ENCODE results near the gene PNPLA5.

PNPLA5 gene

DNA sequence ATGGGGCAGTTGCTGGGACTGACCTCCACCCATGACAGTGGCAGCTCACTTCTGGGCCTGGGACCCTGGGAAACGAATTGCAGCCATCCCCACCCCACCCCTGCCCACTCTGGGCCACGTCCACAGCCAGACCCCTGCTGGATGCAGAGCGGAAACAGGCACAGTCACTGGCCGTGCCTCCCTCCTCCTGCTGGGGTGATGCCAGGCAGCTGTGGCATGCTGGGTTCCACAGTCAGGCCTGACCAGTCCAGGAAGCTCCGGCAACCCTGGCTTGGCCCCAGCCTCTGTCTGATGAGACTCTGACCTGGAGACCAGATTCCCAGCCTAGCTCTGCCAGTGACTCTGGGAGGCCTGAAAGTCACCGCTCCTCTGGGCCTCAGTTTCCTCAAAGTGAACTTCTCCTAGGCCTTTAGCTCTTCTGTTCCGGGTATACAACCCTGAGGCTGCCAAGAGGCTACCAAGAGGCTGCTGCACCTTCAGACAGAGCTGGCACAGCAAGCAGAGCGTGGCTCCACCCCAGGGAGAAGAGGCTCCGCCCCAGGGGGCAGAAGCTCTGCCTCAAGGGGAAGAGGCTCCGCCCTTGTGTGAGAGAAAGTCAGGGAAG, 38.4 kb downstream of the PNPLA5 start:
- no peak for DNase-seq

DNA sequence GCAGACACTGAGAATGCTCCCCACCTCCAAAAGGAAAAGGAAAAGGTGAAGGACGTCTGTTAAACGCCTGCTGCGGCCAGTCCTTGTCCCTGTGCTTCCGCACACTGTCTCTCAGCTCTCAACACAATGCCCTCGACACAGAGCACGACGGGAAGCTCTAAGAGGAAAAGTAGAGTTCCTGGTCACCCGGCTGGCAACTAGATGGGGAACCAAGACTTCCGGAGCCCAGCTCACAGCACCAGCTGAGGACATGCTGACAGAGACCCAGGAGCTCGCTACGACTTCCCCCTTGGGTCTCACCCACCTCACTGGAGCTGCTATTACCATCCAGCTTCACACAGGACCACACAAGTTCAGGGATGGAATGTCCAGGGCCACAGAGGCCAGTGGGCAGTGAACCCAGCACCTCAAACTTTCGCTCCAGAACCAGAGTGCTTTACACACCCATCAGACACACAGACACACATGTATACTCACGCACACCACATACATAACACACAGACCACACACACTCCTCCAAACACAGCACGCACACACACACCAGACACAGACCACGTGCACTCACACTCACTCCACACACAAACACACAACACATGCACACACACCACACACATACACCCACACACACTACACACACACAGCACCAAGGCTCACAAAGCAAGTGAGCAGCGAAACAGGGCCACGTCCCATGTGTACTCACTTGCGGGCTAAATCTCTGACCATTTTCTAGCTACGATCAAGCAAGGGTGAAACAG, 39.1 kb downstream of the PNPLA5 start:
- DNase-seq: no peak

DNA sequence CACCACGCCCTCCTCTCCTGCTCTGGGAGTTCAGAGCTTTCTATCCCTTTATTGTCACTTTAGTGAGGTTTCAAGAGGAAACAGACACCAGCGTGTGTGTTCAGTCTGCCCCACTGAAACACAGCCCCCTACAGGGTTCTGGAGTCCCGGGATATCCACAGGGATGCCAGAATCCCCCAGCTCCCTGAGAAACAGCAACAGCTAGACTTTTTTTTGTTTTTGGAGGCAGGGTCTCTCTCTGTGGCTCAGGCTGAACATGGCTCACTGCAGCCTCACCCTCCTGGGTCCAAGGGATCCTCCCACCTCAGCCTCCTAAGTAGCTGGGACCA, 39.9 kb downstream of the PNPLA5 start:
- DNase-seq: no peak

DNA sequence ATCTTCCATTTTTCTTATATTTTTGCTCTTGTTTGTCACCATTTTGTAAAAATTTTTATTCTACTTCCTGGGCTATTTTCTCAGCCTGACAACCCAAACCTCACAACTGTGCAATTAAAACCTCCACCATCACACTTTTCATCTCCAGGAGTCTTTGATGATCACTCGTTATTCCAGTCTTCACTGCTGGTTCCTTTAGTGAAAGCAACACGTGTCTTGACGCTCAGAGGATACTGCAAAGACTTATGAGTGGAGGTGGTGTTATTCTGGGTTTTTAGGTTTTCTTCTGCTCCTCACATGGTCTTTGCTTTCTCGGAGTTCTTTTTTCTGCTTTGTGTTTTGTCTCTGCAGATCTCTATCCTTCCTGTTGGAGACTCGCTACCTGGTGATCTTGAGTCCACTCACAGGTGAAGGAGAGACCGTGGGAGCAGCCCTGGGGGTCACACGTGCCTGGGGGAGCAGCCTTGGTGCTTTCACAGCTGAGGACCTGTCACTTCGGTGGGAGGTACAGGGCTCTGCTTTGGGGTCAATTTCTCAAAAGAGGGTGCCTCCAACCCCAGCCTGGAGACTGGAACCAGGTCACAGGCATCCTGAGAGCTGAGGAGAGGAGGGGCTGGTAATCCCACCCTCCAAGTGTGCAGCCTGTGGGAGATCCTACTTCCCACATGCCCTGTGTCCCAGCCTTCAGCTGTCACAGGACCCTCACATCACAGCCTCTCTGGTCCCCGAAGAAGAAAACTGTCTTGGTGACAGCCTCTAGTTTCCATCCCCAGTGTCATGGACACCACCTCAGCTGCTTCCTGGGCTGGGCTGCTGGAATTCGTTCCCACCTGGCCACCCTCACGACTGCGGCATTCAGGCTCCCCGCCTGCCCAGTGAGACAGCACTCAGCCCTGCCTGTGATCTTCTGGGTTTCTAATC, 40.5 kb downstream of the PNPLA5 start:
- DNase-seq: no peak

DNA sequence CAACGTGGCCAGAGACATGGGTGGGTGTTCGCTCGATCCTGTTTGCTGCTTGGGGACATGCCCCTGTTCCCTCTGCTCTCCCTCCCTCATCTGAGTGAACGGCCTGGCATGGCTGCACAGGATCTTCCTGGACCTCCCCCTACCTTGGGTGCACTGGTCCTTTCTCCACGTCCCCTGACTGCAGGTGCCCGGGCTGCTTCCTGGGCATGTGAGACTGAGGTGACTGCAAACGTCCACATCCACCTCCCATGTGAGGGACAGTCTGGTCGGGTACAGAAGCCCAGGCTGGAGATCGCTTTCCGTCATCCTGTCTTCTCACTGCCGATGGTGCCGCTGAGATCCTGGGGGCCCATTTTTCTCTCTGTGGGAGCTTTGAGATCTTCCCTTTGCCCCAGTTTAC, 41.3 kb downstream of the PNPLA5 start:
- DNase-seq: no peak

DNA sequence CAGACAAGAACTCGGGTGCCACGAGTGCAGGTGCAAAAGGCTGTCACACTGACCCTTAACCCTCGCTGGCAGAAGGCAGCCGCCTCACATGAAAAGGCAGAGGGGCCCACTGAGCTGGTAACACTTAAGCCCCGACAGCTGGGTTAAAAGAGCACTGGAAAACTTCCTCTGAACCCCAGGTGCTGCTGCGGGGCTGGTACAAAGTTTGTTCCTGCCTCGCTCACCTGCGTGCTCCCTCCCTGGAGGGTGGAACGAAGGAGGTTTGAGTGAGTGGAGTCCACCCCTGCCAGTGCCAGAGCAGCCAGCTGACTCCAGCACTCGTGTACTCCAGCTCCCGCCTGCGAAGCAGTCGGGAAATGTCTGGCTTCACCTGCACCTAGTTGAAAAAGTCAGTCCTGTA, 42.1 kb downstream of the PNPLA5 start:
- DNase-seq: no peak

DNA sequence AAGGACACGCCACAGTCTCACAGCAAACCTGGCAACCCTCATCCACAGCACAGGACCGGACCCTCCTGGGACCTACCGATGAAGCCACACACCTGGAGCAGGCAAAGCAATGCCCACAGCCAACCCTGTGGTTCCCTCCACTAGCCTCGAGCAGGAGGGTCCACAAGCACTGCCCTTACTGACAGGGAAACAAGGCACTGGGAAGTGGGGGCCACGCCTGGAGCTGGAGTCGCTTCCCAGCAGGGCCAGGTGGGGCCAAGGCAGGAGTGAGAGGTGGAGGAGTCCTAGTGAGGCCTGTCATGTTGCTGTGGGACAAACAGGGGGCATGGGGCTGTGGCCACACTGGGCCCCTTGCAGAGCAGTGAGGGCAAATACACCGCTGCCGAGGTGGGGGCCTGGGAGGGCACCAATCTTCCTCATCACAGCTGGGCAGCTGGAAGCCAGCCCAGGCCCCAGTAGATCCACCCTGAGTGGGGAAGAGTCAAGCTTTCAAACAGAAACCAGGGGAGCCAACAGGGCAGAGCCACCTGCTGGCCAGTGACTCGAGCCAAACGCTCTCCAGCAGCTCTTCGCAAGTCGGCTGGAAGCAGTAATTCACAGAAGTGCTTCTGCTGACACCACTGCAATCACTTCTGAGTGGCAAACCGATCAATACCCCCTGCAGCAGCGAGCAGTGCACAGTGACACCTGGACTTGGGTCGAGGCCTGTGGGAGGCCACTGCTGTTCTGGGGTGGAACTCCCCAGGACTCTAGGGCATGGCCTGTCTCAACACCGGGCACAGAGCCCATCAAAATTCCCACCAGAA, 43.2 kb downstream of the PNPLA5 start:
- DNase-seq: no peak

DNA sequence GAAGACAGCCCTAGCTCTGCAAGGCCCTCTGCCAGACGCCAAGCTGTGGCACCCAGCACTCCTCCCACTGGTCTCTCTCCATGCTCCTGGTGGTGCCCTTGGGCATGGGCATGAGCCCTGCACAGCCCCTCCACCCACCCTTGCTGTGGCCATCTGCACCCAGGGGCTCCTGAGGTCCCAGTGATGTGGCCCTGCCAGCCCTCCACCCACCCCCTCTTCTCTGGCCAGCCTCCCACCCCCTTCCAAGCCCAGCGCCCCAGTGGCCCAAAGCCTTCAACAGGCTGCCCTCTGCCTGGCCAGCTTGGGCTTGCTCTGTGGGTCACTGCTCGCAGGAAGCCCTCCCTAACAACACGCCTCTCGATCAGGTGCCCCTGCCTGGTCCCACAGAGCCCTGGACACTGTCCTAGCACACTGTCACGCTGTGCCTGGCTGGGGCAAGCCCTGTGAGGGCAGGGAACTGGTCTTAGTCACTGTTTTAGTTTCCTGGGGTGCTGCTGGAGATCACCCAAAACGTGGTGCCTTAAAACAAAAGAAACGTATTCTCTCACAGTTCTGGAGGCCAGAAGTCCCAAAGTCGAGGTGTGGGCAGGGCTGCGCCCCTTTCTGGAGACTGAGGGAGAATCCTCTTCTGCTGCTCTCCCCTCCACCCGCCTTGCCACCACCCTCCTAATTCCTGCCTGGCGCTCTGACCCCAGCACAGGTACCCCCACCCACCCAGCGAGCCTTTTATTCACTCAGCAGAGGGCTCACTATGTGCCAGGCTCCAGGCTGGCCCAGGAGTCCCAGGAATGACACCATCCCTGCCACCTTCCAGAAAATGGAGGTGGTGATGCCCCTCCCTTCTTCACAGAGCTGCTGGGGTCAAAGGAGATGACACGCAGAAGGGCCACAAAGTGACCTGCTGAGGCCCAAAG, 44.2 kb downstream of the PNPLA5 start:
- DNase-seq: no peak

DNA sequence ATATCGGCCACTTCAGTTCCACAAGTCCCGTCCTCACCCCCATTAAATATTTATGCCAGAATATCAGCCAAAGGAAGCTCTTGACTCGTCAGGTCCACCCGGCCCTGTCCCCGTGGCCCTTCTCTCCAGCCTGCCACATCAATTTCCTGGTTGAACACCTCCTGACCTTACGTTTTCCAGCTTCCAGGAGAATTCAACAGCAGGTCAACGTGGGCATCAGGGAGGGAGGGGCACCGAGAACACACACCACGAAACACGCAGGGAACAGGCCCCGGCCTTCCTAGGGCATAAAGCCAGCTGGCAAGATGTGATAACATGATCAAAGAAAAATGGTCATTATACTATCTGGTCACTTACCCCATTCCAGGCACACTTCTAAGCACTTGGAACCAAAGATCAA, 44.8 kb downstream of the PNPLA5 start:
- DNase-seq: no peak

DNA sequence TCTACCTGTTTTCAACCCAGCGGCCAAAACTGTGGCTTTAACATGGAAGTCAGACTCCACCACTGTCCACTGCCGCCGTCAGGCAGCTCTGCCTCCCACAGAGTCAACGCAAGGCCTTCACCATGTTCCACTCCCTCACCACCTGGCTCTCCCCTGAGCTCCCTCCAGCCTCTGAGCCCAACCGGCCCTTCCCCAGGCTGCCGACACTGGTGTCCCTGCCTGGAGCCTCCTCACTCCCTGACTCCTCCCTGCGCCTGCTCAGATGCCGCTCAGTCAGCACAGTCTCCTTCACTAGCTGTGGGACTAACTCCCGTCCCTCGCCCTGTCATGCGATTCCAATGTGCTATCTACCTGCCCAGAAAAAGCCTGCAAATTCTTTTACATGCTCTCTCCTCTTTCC, 45.8 kb downstream of the PNPLA5 start:
- DNase-seq: no peak

DNA sequence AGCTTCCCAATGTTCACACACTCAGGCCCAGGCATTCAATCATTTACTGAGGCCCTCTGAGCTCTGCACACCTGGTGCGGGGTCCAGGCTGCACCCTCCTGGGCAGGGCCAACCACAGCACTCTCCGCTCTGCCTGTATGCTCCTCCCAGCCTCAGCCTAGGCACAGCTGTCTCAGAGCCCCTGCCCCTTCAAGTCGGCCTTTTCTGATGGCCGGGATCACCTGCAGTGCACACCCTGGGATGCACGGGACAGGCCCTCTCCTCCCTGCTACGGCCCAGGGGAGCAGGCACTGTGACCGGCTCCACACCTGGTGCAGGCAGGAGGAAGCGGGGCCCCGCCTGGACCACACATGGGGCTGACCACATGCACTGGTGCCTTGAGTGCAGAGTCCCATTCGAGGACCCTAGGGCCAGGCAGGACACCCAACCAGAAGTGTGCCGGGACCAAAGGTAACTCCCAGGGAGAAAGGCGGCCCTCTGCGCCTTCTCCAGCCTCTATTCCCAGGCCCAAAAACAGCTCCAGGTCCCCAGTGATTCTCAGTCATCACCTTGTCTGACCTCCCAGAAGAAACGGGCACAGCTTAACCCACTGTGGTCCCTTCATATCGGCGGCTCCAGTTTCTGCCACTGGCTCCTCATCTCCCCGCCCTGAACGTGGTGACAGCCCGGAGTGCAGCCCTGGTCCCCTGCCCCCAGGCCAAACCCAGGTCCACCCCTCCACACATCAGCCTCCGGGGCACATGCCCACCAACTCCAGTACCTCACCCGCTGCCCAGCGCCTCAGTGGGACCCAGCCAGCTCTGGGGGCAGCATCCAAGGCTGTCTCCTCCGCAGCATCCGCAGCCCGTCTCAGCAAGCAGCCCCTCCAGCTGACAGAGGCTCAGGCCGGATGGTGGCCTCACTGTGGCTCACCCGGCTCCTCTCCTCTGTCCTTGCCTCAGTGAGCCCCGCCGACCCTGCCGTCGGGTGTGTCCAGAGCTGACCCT, 47.0 kb downstream of the PNPLA5 start:
- no peak for DNase-seq

DNA sequence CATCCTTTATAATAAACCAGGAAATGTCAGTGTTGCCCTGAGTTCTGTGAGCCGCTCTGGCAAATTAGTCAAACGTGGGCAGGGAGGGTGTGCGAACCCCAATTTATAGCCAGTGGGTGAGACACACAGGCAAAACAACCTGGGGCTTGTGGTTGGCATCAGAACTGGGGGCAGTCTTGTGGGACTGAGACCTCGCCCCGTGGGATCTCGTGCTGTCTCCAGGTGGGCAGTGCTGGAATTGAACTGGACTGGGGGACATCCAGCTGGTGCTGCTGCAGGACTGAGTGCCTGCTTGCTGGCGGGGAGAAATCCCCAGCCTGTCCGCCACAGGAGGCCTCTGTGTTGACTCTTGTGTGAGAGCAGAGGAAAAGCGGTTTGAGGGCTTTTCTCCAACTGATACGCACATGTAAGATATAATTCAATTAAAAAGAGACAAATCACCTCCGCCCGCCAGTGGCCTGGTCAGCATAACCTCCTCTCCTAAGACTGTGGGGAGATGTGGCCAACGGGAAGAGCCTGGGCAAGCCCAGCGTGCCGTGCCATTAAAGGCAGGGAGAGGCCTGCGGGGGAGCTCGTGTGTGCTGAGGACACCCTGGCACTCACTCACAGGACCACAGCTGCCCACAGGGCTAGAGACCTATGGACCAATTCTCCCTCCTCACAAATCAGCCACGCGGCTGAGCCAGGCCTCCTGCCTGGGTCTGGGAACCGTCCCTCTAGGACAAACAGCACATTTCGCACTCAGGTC, 47.9 kb downstream of the PNPLA5 start:
- no peak for DNase-seq

DNA sequence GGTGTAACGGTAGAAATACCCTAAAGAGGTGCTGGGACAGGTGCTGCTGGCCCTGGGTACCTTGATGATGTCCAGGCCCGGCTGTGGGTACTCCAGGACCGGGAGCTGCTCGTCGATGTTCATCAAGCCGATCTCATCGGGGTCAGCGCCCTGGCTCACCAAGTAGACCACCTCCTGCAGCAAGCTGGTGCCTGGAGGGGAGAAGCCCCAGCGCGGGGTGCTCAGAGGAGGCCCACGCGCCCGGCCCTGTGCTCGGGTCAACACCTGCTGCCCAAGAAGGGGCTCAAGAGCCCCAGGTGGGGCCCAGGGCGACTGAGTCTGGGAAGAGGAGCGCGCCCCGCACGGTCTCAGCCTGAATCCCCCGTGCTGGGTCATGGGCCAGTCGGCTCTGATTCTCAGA, 50.1 kb downstream of the PNPLA5 start:
- DNase-seq: no peak

DNA sequence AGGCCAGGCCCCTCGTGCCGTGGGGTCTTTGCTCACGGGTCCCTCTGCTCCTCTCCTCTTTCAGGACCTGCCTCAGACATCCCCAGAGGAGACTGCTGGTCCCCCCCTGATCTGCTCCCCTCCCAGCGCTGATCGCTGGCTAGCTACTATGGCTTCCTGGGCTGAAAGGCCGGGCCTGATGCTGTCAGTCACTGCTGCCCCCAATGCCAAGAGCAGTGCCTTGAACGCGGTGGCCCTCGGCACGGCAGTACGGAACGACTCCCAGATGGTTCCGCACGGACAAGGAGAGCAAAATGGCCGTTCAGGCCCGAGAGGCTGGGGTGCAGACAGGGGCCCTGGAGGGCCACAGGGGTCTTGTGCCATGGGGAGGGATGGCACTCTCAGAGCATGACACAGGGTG, 51.0 kb downstream of the PNPLA5 start:
- no peak for DNase-seq

DNA sequence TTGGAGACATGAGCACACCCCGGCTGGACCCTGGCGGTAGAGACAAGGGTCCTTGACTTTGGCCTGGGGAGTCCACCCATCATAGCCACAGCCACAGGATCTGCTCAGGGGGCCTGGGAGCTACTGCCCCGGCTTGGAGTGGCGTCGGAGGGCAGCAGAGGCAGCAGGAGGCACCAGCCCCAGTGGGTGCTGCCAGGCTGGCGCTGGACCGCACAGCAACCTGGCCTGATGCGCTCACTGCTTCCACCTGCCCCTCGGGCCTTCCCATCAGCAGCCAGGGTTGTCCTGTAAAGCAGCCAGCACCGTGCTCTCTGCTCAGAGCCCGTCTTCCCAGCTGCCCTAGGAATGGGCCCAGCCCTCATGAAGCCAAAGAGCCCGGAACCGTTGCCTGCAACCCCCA, 51.4 kb downstream of the PNPLA5 start:
- no peak for DNase-seq

DNA sequence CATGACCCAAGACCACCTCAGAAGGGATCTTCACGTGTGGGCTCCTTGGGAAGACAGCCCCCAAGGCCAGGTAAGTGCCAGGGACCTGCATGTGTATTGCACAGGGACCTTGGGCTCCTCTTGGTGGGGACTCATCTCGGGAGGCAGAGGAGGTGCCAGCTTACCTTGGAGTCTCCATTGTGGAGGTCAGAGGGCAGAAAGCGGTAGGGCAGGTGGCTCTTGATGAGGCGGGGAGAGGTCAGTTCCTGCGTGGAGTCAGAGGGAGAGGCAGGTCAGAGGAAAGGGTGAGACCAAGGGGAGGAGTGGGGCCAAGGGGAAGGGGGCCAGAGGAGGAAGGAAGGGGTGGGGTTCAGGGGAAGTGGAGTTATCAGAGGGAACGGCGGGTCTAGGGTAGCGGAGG, 52.0 kb downstream of the PNPLA5 start:
- no peak for DNase-seq

DNA sequence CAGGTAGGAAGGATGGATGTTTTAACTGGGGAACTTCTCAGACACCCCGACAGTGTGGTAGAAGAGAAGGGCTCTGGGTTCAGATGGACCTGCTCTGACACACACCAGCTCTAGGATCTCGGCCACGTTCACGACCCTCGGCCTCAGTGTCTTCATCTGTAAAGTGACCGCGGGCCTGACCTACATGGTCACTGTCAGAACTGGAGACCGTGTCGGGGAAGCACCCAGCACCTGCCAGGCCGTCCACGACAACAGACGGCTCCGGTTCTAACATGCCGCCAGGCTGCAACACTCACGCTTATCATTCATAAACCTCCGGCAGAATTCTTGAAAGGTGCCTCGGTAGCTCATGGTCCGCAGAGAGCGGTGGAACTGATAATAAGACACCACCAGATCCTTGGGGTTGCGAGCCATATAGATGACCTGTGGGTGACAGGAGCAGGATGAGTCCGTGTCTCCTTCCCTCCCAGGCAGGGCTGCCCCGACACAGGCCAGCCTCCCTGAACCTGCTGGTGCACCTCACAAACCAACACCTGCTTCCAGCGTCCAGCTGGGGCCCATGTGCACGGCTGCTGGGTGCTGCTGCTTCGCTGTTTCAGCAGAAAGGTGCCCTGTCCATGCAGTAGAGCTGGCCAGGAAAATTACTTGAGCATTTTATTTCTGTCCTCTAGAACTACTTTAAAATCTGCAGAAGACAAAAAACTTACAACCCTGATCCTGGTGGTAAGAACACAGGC, 53.1 kb downstream of the PNPLA5 start:
- DNase-seq: no peak

DNA sequence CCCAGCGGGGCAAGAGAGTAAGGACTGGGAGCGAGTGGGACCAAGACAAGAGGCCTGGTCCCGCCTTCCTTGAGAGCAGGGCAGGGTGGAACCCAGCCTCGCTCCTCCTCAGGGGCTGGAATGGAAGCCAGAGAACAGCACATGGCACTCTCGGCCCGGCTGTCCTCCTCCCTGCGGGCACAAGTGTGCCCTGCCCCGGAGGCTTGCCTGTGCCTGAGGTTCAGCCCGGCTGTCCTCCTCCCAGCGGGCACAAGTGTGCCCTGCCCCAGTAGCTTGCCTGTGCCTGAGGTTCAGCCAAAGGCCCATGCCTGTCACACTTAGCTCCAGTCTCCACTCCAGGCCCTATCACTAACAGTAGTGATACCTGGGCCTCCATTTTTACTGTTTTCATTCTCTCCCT, 53.7 kb downstream of the PNPLA5 start:
- no peak for DNase-seq

DNA sequence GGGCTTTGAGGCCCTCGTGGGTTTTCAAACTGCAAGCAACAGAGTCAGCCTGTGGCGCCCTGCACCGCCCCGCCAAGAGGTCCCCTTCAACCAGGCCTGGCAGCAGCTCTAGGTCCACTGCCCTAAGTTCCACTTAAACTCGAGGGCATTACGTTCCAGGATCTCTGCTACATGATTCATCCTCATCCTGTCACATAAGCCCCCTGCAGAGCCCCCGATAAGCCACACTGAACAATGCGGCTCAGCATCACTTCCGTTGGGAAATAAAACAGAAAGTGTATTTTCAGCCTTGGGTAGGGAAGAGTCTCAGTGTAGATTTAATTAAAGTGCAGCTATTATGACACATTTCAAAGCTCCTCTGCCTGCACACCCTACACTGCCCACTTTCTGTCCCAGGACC, 54.1 kb downstream of the PNPLA5 start:
- no peak for DNase-seq
